Smooth muscle cell of the brain vasculature (primary cell): ENCODE measurements around the gene RAB22A.
"Not testable (repeated sequence)": the region's sequence is repeated elsewhere in the genome, so short reads cannot be mapped to it uniquely, and the experiment has no call there.

Source experiments
- DNase-seq: peaks from one replicate; pipeline ENCODE4 v3.0.0-alpha.2; 2012; ENCODE audit warnings: low read depth, low spot score

RAB22A gene

DNA sequence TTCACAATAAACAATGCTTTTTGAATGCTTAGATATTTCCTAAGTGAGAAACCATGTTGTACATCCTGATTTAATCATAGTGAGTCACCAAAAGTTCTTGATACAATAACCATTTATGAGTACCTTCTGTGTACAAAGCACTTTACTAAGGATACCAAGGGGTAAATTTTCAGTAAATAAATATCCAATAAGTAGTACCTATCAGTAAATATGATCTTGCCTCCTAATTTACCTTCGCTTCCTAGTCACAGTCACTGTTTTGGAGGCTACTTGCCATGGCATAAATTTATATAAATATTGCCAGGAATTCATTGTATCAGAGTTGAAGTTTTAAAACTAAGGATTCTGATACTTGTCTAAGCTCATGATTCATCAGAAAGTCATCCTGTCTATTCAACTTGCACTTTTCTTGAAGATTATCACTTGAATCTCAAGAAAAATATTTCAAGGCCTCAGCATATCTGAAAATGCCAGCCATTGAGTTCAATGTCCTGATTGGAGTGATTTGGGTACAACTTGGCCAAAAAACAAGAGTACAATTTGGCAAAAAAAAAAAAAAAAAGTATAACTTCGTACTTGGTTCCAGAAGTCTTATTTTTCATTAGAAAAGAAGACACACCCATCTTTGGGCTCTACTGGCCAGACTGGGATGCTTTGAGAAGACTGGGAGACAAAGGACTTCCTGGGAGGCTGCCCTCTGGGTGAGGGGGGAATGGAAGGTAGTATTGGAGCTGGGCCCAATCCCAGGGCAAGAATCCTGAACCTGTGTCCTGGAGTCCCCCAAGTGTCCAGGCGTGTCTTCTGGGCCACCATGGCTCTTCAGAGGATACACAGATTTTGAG lies 32.8 kb downstream of the RAB22A start:
- no peak for DNase-seq

DNA sequence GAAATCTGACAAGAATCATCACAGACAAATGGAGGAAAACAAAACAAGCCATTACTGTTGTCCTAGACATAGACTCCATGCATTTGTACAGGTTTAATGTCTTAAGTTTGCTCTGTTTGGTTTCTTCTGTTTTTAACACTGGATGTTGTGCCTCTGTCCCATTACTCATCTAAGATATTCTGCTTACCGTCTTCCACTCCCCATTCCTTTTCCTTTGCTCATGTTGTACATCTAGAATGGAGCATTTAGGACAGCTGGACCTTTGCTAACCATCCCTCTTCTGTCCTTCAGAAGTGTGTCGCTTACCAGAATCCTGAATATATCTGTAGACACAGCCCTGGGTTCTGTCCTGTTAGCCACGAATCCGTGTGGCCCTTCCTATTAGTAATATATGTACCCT lies 35.2 kb downstream of the RAB22A start:
- DNase-seq: no peak

DNA sequence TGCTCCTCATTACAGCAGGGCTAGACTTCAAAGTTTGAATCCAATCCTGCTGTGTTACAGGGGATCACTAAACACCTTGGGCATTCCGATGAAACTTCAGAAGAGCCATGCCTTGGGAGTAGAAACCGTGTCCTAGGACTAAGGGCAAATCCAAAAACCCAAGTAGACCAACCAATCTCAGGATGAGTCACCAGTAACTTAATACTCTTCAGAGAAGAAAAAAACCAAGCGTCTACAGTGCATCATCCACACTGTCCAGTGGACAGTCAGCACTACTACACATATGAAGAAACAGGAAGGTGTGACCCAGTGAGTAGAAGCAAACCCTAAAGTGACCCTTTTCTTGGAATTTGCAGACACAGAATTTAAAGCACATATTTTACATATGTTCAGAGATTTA lies 40.1 kb downstream of the RAB22A start:
- DNase-seq: no peak

DNA sequence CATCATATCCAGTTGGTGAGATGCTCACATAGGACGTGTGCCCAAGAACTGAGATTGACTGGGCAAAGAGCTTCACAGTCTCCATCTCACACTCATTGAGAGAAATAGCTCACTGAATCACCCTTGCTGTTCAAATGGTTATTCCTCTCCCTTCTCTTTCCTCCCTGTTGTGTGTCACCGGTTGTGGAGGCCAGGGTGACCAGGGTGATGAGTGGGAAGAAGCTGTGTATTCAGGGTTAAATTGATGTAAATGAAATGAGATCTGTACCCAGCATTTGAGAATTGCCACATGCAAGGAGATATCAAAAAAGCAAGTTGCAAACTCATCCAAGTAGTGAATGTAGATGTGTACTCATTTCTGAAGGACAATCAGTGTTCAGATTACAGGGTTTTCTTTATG lies 43.0 kb downstream of the RAB22A start:
- no peak for DNase-seq

DNA sequence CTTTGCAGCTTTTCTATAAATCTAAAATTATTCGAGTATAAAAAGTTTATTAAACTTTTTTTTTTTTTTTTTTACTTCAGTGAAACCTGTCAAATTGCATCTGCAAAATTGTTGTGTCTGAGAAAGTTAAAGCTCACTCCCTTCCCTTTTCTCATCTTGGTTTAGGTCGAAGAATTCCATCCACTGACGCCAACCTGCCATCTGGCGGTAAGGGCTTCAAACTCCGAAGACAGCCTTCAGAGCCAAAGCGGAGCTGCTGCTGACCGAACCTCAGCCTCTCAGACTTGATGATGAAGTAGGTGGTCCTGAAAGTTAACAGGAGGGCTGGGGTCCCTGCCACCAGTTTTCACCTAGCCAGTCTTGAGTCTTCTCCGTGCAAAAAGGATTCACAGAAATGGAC lies 49.9 kb downstream of the RAB22A start:
- DNase-seq: no peak

DNA sequence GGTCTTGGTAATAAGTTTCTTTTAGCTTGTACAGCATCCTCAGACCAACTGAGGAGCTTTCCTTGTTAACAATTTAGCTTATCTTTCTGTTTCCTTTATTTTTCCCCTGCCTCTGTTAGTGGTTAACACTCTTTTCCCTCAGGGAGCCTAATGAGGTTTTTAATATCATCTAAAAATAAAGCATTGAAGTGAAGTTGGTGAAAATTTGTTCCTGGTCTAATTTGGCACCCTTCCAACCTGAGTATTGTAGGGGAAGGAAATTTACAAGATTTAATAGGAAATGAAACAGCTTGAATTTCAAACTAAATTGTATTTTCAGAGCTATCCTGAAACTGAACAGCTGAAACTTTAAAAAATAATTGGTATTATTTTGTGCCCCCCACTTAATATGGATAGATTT lies 51.4 kb downstream of the RAB22A start:
- DNase-seq: no peak

DNA sequence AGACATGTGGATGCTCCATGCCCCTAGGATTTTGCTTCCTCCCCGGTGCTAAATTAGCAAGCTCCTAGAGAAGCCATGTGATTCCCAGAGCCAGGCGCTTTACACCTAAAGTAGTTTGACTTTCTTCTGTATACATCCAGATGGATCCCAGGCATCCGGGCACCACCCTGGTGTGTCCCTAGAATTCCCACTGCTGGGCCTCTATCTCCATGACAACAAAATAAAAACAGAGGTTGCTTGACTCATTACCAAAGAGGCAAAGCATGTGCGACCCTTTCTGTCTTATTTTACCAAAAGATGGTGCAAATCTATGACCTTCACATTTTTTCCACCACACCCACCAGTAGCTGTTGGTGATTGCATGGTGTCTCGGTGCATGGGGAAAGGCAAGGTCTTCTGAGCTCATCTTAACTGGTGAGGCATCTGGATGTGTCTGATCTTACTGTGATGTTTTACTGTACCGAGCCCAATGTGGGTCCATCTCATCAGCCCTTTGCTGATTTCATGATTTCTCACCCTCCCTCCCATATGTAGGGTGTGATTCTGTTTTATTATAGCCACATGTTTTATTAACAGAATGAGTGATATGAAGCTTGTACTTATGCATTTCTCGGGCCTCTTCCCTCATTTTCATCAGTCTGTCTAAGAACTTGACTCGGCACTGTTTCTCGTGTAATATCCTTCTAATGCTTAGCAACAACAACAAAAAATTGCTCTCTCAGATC lies 52.1 kb downstream of the RAB22A start:
- no peak for DNase-seq

DNA sequence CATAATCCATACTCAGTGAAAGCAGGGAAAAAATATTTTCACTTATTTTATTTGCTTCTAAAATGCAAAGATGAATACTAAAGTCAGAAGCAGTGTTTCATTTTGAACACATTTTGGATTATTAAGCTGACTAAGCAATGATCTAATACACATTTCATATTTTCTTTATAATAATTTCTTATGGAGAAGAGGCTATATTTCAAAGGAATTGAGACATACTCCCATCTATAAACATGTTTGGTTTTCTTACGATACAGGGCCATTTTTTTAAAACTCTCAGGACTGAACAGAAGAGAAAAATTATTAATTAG lies 52.6 kb downstream of the RAB22A start:
- no peak for DNase-seq

DNA sequence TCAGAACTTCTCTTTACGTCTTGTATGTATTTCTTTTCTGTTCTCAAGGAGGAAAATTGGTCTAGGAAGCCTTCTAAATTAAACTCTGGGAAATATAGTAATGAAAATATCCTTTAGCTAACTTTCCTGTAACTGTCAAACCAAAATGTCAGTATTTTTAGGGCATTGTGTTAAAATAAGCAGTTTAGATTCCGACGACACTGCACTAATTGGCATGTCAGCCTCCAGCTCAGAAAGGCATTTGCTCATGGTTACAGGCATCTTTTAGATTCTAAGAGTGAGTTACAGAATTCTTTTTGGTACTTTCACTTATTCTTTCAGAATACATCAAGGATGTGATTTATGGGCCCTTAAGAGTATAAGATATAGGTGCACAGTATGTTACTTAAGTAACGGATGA lies 53.5 kb downstream of the RAB22A start:
- DNase-seq: no peak

DNA sequence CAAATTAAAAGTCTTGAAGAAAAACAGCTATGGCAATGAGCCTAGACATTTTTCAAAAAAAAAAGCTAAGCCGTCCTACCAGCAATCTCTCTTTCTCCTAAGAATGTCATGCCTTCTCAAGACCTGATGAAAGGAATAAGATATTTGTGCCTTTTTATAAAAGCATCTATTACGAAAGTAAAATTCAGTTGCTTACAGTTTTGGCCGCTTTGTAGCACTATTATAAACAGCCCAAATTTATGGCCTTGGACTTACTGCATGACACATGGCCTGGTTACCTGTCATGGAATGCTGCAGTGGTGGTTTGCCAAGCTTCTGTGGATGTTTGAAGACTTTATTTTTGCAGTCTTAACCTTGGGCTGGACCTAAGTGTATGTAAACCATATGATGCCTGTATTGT lies 57.4 kb downstream of the RAB22A start:
- no peak for DNase-seq

DNA sequence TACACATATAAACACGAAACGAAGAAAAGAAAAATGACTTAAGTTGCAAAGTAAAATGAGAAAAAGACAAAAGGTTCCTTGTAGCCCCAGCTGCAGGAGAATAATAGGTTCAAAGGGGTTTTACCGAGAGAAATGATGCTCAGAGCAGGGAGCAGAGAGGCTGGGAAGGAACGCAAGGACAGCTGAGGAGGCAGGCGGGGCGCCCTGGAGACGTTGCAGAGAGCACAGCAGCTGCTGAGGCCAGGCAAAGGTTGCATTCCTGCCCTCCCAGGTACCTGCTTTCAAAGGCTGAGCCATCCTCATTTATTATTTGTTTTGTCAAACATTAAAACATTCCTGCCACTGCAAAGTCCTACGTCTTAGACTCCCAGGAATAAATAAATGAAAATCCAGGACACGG lies 63.3 kb downstream of the RAB22A start:
- DNase-seq: no peak

DNA sequence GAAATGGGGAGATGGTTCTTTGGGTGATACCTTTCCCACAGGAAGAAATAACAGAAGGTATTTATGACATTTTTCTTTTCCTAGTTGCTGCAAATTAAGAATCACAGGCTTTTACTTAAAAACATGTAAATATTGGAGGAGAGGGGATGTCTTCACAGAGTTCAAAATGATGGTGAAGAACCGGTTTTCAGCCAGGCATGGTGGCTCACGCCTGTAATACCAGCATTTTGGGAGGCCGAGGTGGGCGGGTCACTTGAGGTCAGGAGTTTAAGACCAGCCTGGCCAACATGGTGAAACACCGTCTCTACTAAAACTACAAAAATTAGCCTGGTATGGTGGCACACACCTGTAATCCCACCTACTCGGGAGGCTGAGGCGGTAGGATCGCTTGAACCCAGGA lies 63.8 kb downstream of the RAB22A start:
- DNase-seq: not testable (repeated sequence)

DNA sequence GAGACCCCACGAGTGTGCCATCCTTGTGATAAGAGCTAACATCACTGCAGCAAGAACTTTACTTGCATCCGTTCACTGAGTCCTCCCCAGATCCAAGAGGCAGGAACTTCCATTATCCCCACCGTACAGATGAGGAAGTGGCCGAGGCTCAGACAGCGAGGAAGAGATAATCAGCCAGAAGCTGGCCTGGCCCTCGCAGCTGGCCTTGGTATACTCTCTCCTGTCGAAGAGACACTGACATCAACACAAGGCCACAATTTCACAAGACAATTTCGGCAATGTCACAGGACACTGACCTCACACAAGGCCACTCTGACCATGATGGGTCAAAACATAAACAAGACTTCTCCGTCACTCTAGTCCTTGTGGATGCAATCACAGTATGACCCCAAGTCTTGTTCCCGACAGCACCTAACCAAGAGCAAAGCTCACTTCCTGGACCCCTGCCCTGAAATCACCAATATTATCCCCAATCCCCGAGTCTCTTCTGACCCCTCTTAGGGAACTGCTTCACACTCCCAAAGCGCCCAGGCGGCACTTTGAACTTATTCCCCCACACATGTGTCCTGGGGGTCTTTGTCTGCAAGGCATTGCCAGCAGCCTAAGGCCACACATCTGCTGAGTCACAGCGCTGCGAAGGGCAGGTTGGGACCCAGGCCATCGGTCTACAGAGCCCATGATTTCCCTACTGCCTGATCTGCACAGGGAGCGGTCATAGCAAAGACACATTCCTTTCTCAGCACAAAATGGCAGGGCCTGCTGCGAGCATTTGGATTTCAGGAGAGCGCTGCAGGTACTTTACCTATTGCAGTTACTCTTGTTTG lies 64.7 kb downstream of the RAB22A start:
- no peak for DNase-seq

DNA sequence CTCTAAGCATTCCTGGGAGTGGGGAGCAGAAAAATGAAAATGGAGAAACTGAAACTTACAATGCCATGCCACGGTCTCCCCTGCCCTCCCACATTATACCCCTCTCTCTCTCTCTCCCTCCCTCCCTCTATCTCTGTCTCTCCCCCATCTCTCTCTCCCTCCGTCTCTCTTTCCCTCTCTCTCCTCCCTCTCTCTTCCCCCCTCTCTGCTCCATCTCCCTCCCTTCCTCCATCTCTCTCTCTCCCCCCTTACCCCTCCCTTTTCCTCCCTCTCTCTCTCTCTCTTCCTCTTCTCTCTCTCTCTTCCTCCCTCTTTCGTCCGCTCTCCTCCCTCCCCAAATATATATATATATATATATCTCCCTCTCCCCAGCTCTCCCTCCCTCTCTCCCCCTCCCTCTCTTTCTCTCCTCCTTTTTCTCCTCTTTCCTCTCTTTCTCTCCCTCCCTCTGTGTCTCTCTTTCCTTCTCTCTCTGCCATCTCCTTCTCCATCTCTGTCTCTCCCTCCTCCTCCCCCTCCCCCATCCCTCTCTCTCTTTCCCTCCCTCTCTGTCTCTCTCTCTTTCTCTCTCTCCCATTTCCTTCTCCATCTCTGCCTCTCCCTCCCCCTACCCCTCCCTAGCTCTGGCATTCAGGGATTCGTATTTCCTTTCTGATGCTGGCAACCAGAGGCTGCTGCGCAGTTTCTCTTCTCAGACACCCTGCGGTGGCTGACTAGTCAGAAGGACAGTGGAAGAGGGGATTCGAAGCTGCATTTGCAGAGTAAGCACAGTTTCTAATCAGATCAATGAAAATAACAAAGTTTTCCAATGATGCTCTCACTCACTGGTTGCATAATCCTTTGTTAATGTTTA lies 65.6 kb downstream of the RAB22A start:
- peak; percentile 44 for DNase-seq

DNA sequence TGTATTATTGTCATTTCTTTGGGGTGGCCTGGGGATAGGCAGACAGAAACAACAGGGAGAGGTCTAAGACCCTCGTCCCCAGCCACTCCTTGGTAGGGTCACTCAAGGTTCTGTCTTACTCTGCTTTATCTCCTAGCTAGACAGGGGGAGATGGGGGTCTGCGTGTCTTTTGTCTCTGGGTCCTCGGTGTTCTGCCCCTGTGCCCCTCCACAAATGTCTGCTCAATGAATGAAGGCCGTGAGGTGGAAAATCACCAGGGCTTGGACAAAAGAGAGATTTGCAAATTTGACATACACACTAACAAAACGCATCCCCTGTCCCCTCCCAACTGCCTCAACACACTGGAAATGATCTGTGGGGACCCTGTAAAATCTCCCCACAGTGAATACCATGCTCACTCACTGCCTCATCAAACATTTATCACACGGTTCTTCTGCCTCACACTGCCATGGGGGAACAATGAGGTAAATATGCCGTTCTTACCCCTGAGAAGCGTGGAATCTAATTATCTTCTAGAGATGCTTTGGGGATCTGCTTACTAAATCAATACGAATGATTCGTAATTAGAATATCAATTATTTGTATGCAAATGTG lies 66.3 kb downstream of the RAB22A start:
- DNase-seq: no peak

DNA sequence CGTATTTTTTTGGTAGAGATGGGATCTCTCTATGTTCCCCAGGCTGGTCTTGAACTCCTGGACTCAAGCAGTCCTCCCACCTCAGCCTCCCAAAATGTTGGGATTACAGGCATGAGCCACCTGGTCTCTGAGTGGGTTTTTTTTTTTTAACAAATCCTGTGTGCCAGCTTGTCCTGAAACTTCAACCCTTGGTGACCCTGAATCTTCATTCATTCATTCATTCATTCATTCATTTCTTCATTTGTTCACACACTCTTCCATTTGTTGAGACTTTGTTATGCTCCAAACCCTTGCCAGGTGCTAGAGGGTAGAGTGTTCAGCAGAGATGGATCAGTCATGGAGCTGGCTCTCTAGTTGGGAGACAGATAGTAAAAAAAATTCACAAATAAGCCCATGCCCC lies 67.5 kb downstream of the RAB22A start:
- no peak for DNase-seq

DNA sequence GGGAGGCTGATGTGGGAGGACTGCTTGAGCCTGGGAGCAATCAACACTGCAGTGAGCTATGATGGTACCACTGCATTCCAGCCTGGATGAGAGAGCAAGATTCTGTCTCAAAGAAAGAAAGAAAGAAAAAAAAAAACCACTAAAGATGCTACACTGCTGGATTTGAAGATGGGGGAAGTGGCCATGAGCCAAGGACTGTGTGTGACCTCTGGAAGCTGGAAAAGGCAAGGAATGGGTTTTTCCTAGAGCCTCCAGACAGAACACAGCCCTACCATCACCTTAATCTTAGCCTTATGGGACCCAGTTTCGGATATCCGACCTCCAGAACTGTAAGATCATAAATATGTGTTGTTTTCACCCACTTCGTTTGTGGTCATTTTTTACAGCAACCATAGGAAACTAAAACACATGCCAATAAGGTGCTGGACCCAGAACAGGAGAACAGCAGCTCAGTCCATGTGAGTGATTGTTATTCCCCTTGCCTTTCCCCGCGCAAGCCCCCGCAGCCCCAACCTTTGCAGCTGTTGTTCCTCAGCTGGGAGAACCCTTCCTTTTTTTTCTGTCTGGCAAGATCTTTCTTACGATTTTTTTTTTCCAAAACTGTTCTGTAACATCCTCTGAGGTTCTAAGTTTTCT lies 68.4 kb downstream of the RAB22A start:
- DNase-seq: no peak

DNA sequence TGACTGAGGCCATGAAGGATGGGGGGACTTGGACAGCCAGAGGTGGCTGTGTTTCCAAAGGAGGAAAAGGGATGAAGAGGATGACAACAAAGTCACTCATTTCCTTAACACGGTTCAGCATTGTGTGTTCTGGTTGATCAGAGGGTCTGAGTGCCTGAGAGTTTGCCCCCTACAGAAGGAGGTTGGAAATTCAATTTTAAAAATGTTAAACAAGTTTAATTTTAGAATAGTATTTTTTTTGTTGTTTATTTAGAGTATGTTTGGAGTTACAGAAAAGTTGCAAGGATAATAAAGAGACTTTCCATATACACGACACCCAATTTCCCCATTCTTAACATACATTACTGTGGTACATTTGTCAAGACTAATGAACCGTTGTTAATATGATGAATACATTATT lies 69.2 kb downstream of the RAB22A start:
- no peak for DNase-seq

DNA sequence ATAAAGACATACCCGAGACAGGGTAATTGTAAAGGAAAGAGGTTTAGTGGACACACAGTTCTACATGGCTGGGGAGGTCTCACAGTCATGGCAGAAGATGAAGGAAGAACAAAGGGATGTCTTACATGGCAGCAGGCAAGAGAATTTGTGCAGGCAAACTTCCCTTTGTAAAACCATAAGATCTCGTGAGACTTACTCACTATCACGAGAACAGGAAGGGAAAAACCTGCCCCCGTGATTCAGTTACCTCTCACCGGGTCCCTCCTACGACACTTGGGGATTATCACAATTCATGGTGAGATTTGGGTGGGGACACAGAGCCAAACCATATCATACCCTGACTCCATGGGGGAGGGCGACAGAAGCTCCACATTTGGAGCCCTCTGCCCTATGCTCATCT lies 72.1 kb downstream of the RAB22A start:
- DNase-seq: no peak

DNA sequence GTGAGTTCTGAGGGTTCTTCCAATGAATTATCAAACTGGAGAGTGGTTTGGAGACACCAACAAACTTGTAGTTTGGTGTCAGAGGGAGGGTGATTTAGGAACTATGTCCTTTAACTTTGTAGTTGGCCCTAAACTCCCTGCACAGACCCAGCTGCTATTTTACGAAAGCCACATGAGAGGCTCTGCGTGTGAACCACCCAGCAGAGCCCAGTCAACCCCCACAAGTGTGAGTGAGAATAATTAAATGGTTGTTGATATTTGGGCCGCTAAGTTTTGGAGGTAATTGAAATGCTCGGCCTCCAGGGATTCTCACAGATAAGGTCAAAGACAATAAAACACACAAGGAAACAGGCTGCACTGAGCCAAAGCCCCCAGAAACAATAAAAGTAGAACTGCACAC lies 72.6 kb downstream of the RAB22A start:
- DNase-seq: no peak

DNA sequence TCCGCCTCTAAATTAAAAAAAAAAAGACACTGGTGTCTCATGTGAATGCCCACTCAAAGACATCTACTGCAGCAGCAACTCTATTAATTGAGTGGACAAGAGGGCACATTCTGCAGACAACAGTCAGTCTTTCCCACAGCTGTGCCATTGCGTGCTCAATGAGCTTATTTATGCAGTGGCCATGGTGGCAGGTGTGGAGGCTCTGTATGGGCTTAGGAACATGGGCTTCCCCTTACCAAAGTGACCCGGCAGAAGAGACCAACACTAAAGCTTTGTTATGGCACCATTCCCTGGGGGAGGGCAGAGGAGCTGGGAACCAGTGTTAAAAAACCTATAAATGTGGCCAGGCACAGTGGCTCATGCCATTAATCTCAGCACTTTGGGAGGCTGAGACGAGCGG lies 75.3 kb downstream of the RAB22A start:
- DNase-seq: no peak
